HG02623 (cell line): ENCODE results near the gene CAPZB.
"Not testable (repeated sequence)": the region's sequence is repeated elsewhere in the genome, so short reads cannot be mapped to it uniquely, and the experiment has no call there.

ENCODE experiments used
- ATAC-seq: cut with Tn5 transposase; IDR thresholded peaks from one replicate; pipeline ENCODE4 v1.9.1; 2021; ENCODE audit warnings: moderate library complexity; ENCODE audit not compliant: unreplicated experiment

The CAPZB gene

GRCh38 chr1:19315378-19316198 lies 169.8 kb downstream of the CAPZB start:
- ATAC-seq: no peak

- ATAC-seq: no peak
These were observed 171.1 kb downstream of the CAPZB start for GRCh38 chr1:19313961-19314882.

- no peak for ATAC-seq
These were observed 171.7 kb downstream of the CAPZB start for GRCh38 chr1:19313636-19313959.

- ATAC-seq: no peak
These were observed 172.3 kb downstream of the CAPZB start for GRCh38 chr1:19312782-19313635.

- ATAC-seq: peak; percentile 72
These were observed 173.2 kb downstream of the CAPZB start, which contains the start of the genes AKR7A2 and SLC66A1 for GRCh38 chr1:19311931-19312781. Gene AKR7A2, minus strand, starts transcription at chr1:19312144. Its CDS starts 20 bp downstream, at chr1:19312124. Gene SLC66A1, plus strand, starts transcription at chr1:19312326. Its CDS starts 5,352 bp downstream, at chr1:19317678.

GRCh38 chr1:19311503-19311930 lies 173.8 kb downstream of the CAPZB start:
- no peak for ATAC-seq

GRCh38 chr1:19310720-19311502 lies 174.4 kb downstream of the CAPZB start:
- no peak for ATAC-seq

- ATAC-seq: no peak
These were observed 175.3 kb downstream of the CAPZB start for GRCh38 chr1:19310061-19310460.

- no peak for ATAC-seq
These were observed 176.1 kb downstream of the CAPZB start for GRCh38 chr1:19309123-19309813.

- ATAC-seq: no peak
These were observed 176.8 kb downstream of the CAPZB start for GRCh38 chr1:19308509-19308907.

GRCh38 chr1:19307794-19308508 lies 177.4 kb downstream of the CAPZB start:
- ATAC-seq: no peak

- no peak for ATAC-seq
These were observed 178.4 kb downstream of the CAPZB start for GRCh38 chr1:19306941-19307340.

- ATAC-seq: no peak
These were observed 179.5 kb downstream of the CAPZB start for GRCh38 chr1:19305880-19306279.

GRCh38 chr1:19304081-19304480 lies 181.3 kb downstream of the CAPZB start:
- ATAC-seq: not testable (repeated sequence)

- no peak for ATAC-seq
These were observed 185.1 kb downstream of the CAPZB start for GRCh38 chr1:19300211-19300610.

GRCh38 chr1:19294638-19295037 lies 190.7 kb downstream of the CAPZB start:
- no peak for ATAC-seq

GRCh38 chr1:19289244-19289643 lies 196.1 kb downstream of the CAPZB start:
- ATAC-seq: no peak
